Measurements from ENCODE around the gene RARB. TPM values are rescaled to one million over a fixed set of nuclear protein-coding genes. Genes with fewer than 3 reads are reported as not detected.
A peak's percentile ranks its signal among the peaks of the same experiment; 100 is the strongest.

Gene RARB
- total and polyA plus RNA-seq, 9 of the 15 experiments (the other 6 are each of a cell fraction or from before 2014, with no cell fraction given) = 0.15 to 1.3 (median 0.27) TPM

DNA sequence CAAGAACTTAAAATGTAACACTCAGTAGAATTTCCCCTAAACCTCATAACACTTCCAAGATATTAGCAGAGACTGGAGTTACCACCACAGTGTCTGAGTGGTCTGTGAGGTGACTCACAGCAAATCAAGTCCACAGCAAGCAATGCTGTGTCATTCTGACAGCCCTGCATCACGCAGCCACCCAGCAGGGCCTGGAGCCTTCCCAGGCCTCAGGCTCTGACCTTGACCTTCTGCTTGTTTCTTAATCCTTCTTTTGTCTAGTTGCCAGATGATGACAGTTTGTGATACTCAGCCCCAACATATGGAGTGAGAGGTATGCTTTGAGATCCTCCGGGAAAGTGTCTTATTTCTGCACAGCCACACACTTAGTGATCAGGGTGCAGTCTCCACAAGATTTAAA lies 154.2 kb downstream of the RARB start (continued):
- no peak for TF ChIP-seq TAF1 (IDR thresholded peaks at IDR 0.05; ENCODE audit: control insufficient read depth, extremely low read depth, insufficient read depth, low read length, severe bottlenecking)
- peak; percentile 24; the same call in 1 of the 2 replicates for TF ChIP-seq ZKSCAN1 (IDR thresholded peaks at IDR 0.05; ENCODE audit: low read depth, low read length)
- peak; percentile 76 for TF ChIP-seq EP300 (IDR thresholded peaks at IDR 0.05; ENCODE audit: low read length)
- peak; percentile 36; the same call in 1 of the 2 replicates for TF ChIP-seq MBD2 (IDR thresholded peaks at IDR 0.05; ENCODE audit: borderline replicate concordance, low read depth)
- peak; percentile 96 for TF ChIP-seq FOSL1 (tag; conservative IDR thresholded peaks at IDR 0.05)
- TF ChIP-seq RUNX1 (IDR thresholded peaks at IDR 0.05; ENCODE audit: low read depth) = no peak
- TF ChIP-seq, protein P1, sequence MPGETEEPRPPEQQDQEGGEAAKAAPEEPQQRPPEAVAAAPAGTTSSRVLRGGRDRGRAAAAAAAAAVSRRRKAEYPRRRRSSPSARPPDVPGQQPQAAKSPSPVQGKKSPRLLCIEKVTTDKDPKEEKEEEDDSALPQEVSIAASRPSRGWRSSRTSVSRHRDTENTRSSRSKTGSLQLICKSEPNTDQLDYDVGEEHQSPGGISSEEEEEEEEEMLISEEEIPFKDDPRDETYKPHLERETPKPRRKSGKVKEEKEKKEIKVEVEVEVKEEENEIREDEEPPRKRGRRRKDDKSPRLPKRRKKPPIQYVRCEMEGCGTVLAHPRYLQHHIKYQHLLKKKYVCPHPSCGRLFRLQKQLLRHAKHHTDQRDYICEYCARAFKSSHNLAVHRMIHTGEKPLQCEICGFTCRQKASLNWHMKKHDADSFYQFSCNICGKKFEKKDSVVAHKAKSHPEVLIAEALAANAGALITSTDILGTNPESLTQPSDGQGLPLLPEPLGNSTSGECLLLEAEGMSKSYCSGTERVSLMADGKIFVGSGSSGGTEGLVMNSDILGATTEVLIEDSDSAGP (CRISPR knock-in tag; IDR thresholded peaks at IDR 0.05) = no peak
- peak; percentile 23; the same call in 1 of the 2 replicates for TF ChIP-seq TAL1 (IDR thresholded peaks at IDR 0.05)
- TF ChIP-seq HNRNPL (IDR thresholded peaks at IDR 0.05; ENCODE audit: low read depth, low read length) = no peak
- peak in 1 of 2 experiments; percentile 62; a peak in 1 of 3 replicates for TF ChIP-seq CBX3 (IDR thresholded peaks at IDR 0.05; ENCODE audit: borderline replicate concordance in 1 of 2, low read length in 2 of 2)
- no peak for TF ChIP-seq SP1 (CRISPR knock-in tag; IDR thresholded peaks at IDR 0.05)
- peak; percentile 84 for TF ChIP-seq SMARCC2 (IDR thresholded peaks at IDR 0.05; ENCODE audit: low read depth)
- TF ChIP-seq ZNF224 (CRISPR knock-in tag; IDR thresholded peaks at IDR 0.05) = no peak
- TF ChIP-seq, protein P2, sequence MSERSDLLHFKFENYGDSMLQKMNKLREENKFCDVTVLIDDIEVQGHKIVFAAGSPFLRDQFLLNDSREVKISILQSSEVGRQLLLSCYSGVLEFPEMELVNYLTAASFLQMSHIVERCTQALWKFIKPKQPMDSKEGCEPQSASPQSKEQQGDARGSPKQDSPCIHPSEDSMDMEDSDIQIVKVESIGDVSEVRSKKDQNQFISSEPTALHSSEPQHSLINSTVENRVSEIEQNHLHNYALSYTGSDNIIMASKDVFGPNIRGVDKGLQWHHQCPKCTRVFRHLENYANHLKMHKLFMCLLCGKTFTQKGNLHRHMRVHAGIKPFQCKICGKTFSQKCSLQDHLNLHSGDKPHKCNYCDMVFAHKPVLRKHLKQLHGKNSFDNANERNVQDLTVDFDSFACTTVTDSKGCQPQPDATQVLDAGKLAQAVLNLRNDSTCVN (CRISPR knock-in tag; IDR thresholded peaks at IDR 0.05) = no peak
- peak; percentile 50; the same call in 1 of the 2 replicates for TF ChIP-seq ZNF766 (CRISPR knock-in tag; conservative IDR thresholded peaks at IDR 0.05)
- peak; percentile 95 for TF ChIP-seq MAFG (tag; conservative IDR thresholded peaks at IDR 0.05)
- TF ChIP-seq, protein P3, sequence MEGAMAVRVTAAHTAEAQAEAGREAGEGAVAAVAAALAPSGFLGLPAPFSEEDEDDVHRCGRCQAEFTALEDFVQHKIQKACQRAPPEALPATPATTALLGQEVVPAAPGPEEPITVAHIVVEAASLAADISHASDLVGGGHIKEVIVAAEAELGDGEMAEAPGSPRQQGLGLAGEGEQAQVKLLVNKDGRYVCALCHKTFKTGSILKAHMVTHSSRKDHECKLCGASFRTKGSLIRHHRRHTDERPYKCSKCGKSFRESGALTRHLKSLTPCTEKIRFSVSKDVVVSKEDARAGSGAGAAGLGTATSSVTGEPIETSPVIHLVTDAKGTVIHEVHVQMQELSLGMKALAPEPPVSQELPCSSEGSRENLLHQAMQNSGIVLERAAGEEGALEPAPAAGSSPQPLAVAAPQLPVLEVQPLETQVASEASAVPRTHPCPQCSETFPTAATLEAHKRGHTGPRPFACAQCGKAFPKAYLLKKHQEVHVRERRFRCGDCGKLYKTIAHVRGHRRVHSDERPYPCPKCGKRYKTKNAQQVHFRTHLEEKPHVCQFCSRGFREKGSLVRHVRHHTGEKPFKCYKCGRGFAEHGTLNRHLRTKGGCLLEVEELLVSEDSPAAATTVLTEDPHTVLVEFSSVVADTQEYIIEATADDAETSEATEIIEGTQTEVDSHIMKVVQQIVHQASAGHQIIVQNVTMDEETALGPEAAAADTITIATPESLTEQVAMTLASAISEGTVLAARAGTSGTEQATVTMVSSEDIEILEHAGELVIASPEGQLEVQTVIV (CRISPR knock-in tag; IDR thresholded peaks at IDR 0.05; ENCODE audit: borderline replicate concordance) = no peak
- no peak for TF ChIP-seq KDM2B (CRISPR knock-in tag; IDR thresholded peaks at IDR 0.05)
- no peak for TF ChIP-seq HCFC1 (IDR thresholded peaks at IDR 0.05; ENCODE audit: low read depth, low read length)
- TF ChIP-seq ZBTB1 (CRISPR knock-in tag; IDR thresholded peaks at IDR 0.05; ENCODE audit: borderline replicate concordance, low read depth) = no peak
- TF ChIP-seq CBFB (CRISPR knock-in tag; IDR thresholded peaks at IDR 0.05) = no peak
- peak; percentile 84 for TF ChIP-seq MAFF (IDR thresholded peaks at IDR 0.05; ENCODE audit: low read length)
- TF ChIP-seq KDM1A (IDR thresholded peaks at IDR 0.05) = peak; percentile 99
- TF ChIP-seq ZBTB7A (IDR thresholded peaks at IDR 0.05; ENCODE audit: borderline replicate concordance, control insufficient read depth, low read depth, low read length) = peak; percentile 60; the same call in 1 of the 2 replicates
- TF ChIP-seq NCOR1 (IDR thresholded peaks at IDR 0.05) = peak; percentile 70
- TF ChIP-seq NR2C1 (IDR thresholded peaks at IDR 0.05) = peak; percentile 51; the same call in 1 of the 2 replicates
- TF ChIP-seq NR2C1 (tag; IDR thresholded peaks at IDR 0.05) = peak; percentile 90

Data from K562 (cell line).